GM18502 (cell line): ENCODE measurements around the gene PHF2.

ENCODE experiments used
- ATAC-seq: cut with Tn5 transposase; IDR thresholded peaks from one replicate; pipeline ENCODE4 v1.9.1; 2021; ENCODE audit warnings: mild to moderate bottlenecking; ENCODE audit not compliant: unreplicated experiment, poor library complexity

PHF2 gene

GRCh38 chr9:93686880-93687236 is 110.5 kb downstream of the PHF2 start:
- ATAC-seq = no peak

- ATAC-seq = no peak
Measured at GRCh38 chr9:93690618-93691017, 114.2 kb downstream of the PHF2 start.

- ATAC-seq = no peak
Measured at GRCh38 chr9:93693129-93693528, 116.7 kb downstream of the PHF2 start.

GRCh38 chr9:93697352-93698139 is 121.2 kb downstream of the PHF2 start:
- no peak for ATAC-seq

GRCh38 chr9:93698140-93698908 is 121.9 kb downstream of the PHF2 start:
- ATAC-seq = no peak

GRCh38 chr9:93699650-93700049 is 123.3 kb downstream of the PHF2 start:
- no peak for ATAC-seq

- no peak for ATAC-seq
Measured at GRCh38 chr9:93701494-93702218, 125.3 kb downstream of the PHF2 start.

- no peak for ATAC-seq
Measured at GRCh38 chr9:93702261-93702660, 125.9 kb downstream of the PHF2 start.

- no peak for ATAC-seq
Measured at GRCh38 chr9:93708289-93708986, 132.1 kb downstream of the PHF2 start.

GRCh38 chr9:93708987-93709302 is 132.6 kb downstream of the PHF2 start:
- ATAC-seq = no peak

- no peak for ATAC-seq
Measured at GRCh38 chr9:93709600-93710369, 133.4 kb downstream of the PHF2 start.

GRCh38 chr9:93710370-93710723 is 134.0 kb downstream of the PHF2 start:
- no peak for ATAC-seq

GRCh38 chr9:93711002-93711401 is 134.6 kb downstream of the PHF2 start:
- ATAC-seq = no peak

- ATAC-seq = no peak
Measured at GRCh38 chr9:93712896-93713295, 136.5 kb downstream of the PHF2 start.

GRCh38 chr9:93713716-93714115 is 137.3 kb downstream of the PHF2 start:
- ATAC-seq = no peak

GRCh38 chr9:93721417-93721965 is 145.1 kb downstream of the PHF2 start:
- ATAC-seq = no peak

- no peak for ATAC-seq
Measured at GRCh38 chr9:93724852-93725251, 148.5 kb downstream of the PHF2 start.

- no peak for ATAC-seq
Measured at GRCh38 chr9:93725382-93725781, 149.0 kb downstream of the PHF2 start.

GRCh38 chr9:93726147-93726546 is 149.8 kb downstream of the PHF2 start:
- ATAC-seq = no peak
